GM18511 (cell line): ENCODE results near the gene ARCN1.
"Not testable (repeated sequence)": the region's sequence is repeated elsewhere in the genome, so short reads cannot be mapped to it uniquely, and the experiment has no call there.

Source experiments
- ATAC-seq: cut with Tn5 transposase; IDR thresholded peaks from one replicate; pipeline ENCODE4 v1.9.1; 2021; ENCODE audit warnings: mild to moderate bottlenecking, moderate library complexity; ENCODE audit not compliant: unreplicated experiment

The ARCN1 gene

GRCh38 chr11:118544010-118544646 lies 28.1 kb upstream of the ARCN1 start:
- ATAC-seq, result no peak

- no peak for ATAC-seq
Measured at GRCh38 chr11:118544647-118545010, 27.6 kb upstream of the ARCN1 start.

- ATAC-seq, result no peak
Measured at GRCh38 chr11:118545533-118545932, 26.7 kb upstream of the ARCN1 start.

- ATAC-seq, result no peak
Measured at GRCh38 chr11:118547132-118547531, 25.1 kb upstream of the ARCN1 start.

GRCh38 chr11:118552341-118552740 lies 19.9 kb upstream of the ARCN1 start:
- ATAC-seq, result no peak

GRCh38 chr11:118560806-118561205 lies 11.4 kb upstream of the ARCN1 start:
- ATAC-seq, result no peak

- no peak for ATAC-seq
Measured at GRCh38 chr11:118565051-118565450, 7.2 kb upstream of the ARCN1 start.

- ATAC-seq, result no peak
Measured at GRCh38 chr11:118569670-118570069, 2.5 kb upstream of the ARCN1 start.

GRCh38 chr11:118570787-118571186 lies 1.4 kb upstream of the ARCN1 start:
- no peak for ATAC-seq

GRCh38 chr11:118571701-118572060 lies 528 bp upstream of the ARCN1 start:
- peak; percentile 36 for ATAC-seq

- peak; percentile 25 for ATAC-seq
Measured at GRCh38 chr11:118572981-118573550, 857 bp downstream of the ARCN1 start.

GRCh38 chr11:118574636-118575035 lies 2.4 kb downstream of the ARCN1 start:
- ATAC-seq, result no peak

- not testable (repeated sequence) for ATAC-seq
Measured at GRCh38 chr11:118577995-118578394, 5.8 kb downstream of the ARCN1 start.

- ATAC-seq, result no peak
Measured at GRCh38 chr11:118581057-118581456, 8.8 kb downstream of the ARCN1 start.

- ATAC-seq, result no peak
Measured at GRCh38 chr11:118587952-118588351, 15.7 kb downstream of the ARCN1 start.

- ATAC-seq, result no peak
Measured at GRCh38 chr11:118592616-118593367, 20.6 kb downstream of the ARCN1 start.

- ATAC-seq, result not testable (repeated sequence)
Measured at GRCh38 chr11:118594984-118595383, 22.8 kb downstream of the ARCN1 start.

- ATAC-seq, result no peak
Measured at GRCh38 chr11:118596224-118597146, 24.3 kb downstream of the ARCN1 start.

- ATAC-seq, result no peak
Measured at GRCh38 chr11:118597556-118597955, 25.3 kb downstream of the ARCN1 start.

- no peak for ATAC-seq
Measured at GRCh38 chr11:118602331-118602730, 30.1 kb downstream of the ARCN1 start.

- ATAC-seq, result not testable (repeated sequence)
Measured at GRCh38 chr11:118603709-118604108, 31.5 kb downstream of the ARCN1 start.
